Cardiac muscle cell (in vitro differentiated cells and primary cell): ENCODE measurements around the gene OR5D13. TPM values are rescaled to one million over a fixed set of nuclear protein-coding genes. Genes with fewer than 3 reads are reported as not detected.

Source experiments
- DNase-seq, 2 donors: peaks; one replicate each; pipeline versions ENCODE4 v3.0.0 to v3.0.0-alpha.2; 2010 to 2017; ENCODE audit warnings: low read depth in 1 of 2, low spot score in 1 of 2
- H3K27ac ChIP-seq: fragments of 200-600 bp; sonication (generic); 2 replicates; pipeline ENCODE4 v1.5.1; 2016
- H3K27me3 ChIP-seq: fragments of 200-600 bp; sonication (generic); 2 replicates; pipeline ENCODE4 v1.6.0; 2016; ENCODE audit warnings: control low read depth
- H3K36me3 ChIP-seq: fragments of 200-600 bp; sonication (generic); 2 replicates; pipeline ENCODE4 v1.5.1; 2016; ENCODE audit warnings: control low read depth
- H3K4me1 ChIP-seq: fragments of 200-600 bp; sonication (generic); 2 replicates; pipeline ENCODE4 v1.8.1; 2017; ENCODE audit warnings: low read depth, mild to moderate bottlenecking, mixed run types
- H3K4me3 ChIP-seq: fragments of 200-600 bp; sonication (generic); 2 replicates; pipeline ENCODE4 v1.5.1; 2016; ENCODE audit warnings: mild to moderate bottlenecking
- H3K9me3 ChIP-seq: fragments of 200-600 bp; sonication (generic); 2 replicates; pipeline ENCODE4 v1.5.1; 2017; ENCODE audit warnings: low read depth, mild to moderate bottlenecking, control low read depth
- polyA plus RNA-seq: library from polyadenylated mRNA; unstranded; fragments of >200 nt; fragmentation: Nextera tagmentation; extraction: Ambion mirVana; gene quantifications from 2 replicates; pipeline ENCODE4 v1.2.1, GENCODE V29; 2016
- total RNA-seq: library from RNA; depleted of rRNA; stranded (reverse); fragments of >200 nt; gene quantifications from 2 replicates; pipeline ENCODE4 v1.2.3, GENCODE V29; 2016
- TF ChIP-seq, protein P1 (sequence below): IDR thresholded peaks from 2 replicates; pipeline ENCODE4 v1.5.1; 2012; ENCODE audit warnings: low read depth, mild to moderate bottlenecking, low read length

OR5D13 gene
- total and polyA plus RNA-seq, 2 experiments from 2014 or later: not detected

DNA sequence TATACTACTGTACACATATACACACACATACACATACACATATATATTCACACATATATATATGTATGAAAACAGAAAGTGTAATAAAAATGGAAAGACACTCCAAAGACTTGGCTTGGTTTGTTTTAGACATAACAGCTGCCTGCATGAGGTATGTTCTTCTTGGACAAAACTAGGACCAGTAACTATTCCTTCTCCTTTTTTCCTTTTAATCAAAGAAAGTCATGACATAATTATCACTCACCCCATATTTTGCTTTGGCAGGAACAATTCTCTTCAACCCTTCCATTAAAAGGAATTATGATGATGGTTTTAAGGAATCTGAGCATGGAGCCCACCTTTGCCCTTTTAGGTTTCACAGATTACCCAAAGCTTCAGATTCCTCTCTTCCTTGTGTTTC is 22.0 kb downstream of the OR5D13 start, which contains the start of gene OR5D14:
Gene OR5D14, plus strand, starts transcription at position 301 of the 400 bp plus-strand sequence. Its CDS starts 0 bp downstream, at position 301.
- Histone ChIP-seq H3K4me1 (no peaks in the 10 kb centered on the region), H3K9me3 (peaks cover 7% of the 10 kb centered on the region), H3K36me3 (no peaks in the 10 kb centered on the region), H3K4me3 (no peak within 1 kb of the TSS), H3K27ac (no peak within 1 kb of the TSS), H3K27me3 (no peaks in the 10 kb centered on the region)
- DNase-seq: no peak
- TF ChIP-seq, protein P1, sequence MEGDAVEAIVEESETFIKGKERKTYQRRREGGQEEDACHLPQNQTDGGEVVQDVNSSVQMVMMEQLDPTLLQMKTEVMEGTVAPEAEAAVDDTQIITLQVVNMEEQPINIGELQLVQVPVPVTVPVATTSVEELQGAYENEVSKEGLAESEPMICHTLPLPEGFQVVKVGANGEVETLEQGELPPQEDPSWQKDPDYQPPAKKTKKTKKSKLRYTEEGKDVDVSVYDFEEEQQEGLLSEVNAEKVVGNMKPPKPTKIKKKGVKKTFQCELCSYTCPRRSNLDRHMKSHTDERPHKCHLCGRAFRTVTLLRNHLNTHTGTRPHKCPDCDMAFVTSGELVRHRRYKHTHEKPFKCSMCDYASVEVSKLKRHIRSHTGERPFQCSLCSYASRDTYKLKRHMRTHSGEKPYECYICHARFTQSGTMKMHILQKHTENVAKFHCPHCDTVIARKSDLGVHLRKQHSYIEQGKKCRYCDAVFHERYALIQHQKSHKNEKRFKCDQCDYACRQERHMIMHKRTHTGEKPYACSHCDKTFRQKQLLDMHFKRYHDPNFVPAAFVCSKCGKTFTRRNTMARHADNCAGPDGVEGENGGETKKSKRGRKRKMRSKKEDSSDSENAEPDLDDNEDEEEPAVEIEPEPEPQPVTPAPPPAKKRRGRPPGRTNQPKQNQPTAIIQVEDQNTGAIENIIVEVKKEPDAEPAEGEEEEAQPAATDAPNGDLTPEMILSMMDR: no peak

DNA sequence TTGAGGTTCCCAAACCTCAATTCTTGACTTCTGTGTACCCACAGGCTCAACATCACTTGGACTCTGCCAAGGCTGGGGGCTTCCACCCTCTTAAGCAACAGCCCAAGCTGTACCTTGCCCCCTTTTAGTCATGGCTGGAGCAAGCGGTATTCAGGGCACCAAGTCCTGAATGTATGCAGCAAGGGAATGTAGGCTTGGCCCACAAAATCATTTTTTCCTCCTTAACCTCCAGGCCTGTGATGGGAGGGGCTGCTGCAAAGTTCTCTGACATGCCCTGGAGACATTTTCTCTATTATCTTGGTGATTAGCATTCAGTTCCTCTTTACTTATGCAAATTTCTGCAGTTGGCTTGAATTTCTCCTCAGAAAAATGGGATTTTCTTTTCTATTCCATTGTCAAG is 33.0 kb downstream of the OR5D13 start:
- H3K9me3 ChIP-seq: no peaks in the 10 kb centered on the region
- no peaks in the 10 kb centered on the region for H3K4me1 ChIP-seq
- H3K27me3 ChIP-seq: no peaks in the 10 kb centered on the region
- DNase-seq: no peak
- H3K4me3 ChIP-seq: no peak overlapping the region
- H3K36me3 ChIP-seq: no peaks in the 10 kb centered on the region
- H3K27ac ChIP-seq: no peak overlapping the region
- TF ChIP-seq, protein P1: no peak

DNA sequence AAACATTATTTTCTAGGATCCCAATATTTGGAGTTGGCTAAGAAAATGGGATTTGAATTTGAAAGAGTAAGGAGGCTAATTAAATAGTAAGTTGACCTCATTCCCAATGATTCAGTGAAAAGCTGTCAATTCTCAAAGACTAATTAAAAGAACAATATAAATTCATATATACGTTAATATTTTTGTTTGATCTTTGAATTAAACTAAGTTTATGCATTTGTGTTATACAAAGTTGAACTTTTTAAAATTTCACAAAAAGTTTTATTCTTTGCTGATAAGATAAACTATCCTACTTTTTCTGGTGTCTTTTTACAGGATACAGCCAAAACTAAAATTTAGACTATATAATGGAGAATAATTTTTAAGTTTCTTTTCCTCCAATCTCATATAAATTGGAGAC is 37.8 kb downstream of the OR5D13 start, which contains the start of gene OR5L1:
Gene OR5L1, plus strand, starts transcription at position 301 of the 400 bp plus-strand sequence. CDS start 100 bp downstream, outside the sequence.
- no peaks in the 10 kb centered on the region for H3K4me1 ChIP-seq
- no peak within 1 kb of the TSS for H3K4me3 ChIP-seq
- TF ChIP-seq, protein P1: no peak
- DNase-seq: no peak
- H3K9me3 ChIP-seq: no peaks in the 10 kb centered on the region
- no peaks in the 10 kb centered on the region for H3K27me3 ChIP-seq
- no peaks in the 10 kb centered on the region for H3K36me3 ChIP-seq
- H3K27ac ChIP-seq: no peak within 1 kb of the TSS

DNA sequence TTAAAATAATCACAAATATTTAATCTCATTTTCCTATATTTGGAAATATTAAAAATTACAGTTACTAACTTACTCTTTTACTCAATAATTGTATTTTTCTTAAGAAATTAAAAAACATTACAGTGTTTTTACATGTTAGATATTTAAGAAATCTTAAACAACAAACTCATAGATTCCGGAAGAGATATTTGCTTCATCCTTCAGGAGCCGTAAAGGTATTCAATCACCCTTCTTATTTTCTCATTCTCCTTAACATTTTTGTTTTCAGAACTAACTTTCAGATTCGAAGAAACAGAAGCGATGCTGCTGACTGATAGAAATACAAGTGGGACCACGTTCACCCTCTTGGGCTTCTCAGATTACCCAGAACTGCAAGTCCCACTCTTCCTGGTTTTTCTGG is 46.1 kb downstream of the OR5D13 start, which contains the start of gene OR5D18:
Gene OR5D18, plus strand, starts transcription at position 301 of the 400 bp plus-strand sequence. Its CDS starts 0 bp downstream, at position 301.
- Histone ChIP-seq H3K27me3 (no peaks in the 10 kb centered on the region), H3K9me3 (no peaks in the 10 kb centered on the region), H3K27ac (no peak within 1 kb of the TSS), H3K4me3 (no peak within 1 kb of the TSS), H3K4me1 (no peaks in the 10 kb centered on the region), H3K36me3 (no peaks in the 10 kb centered on the region)
- TF ChIP-seq, protein P1: no peak
- no peak for DNase-seq

Other genes with a start within 250 kb of the OR5D13 start
- not detected in 2 replicates for gene OR4C15, start 219.0 kb upstream of the OR5D13 start, total RNA-seq
- gene OR4C15, start 219.0 kb upstream of the OR5D13 start, polyA plus RNA-seq: not detected in 2 replicates
- gene OR4C16, start 201.3 kb upstream of the OR5D13 start, total RNA-seq: not detected in 2 replicates
- gene OR4C16, start 201.3 kb upstream of the OR5D13 start, polyA plus RNA-seq: not detected in 2 replicates
- not detected in 2 replicates for gene OR4C11, start 165.8 kb upstream of the OR5D13 start, total RNA-seq
- gene OR4C11, start 165.8 kb upstream of the OR5D13 start, polyA plus RNA-seq: not detected in 2 replicates
- not detected in 2 replicates for gene OR4P4, start 138.3 kb upstream of the OR5D13 start, total RNA-seq
- gene OR4P4, start 138.3 kb upstream of the OR5D13 start, polyA plus RNA-seq: not detected in 2 replicates
- gene OR4S2, start 125.1 kb upstream of the OR5D13 start, total RNA-seq: not detected in 2 replicates
- not detected in 2 replicates for gene OR4S2, start 125.1 kb upstream of the OR5D13 start, polyA plus RNA-seq
- gene OR4C6, start 111.2 kb upstream of the OR5D13 start, total RNA-seq: not detected in 2 replicates
- gene OR4C6, start 111.2 kb upstream of the OR5D13 start, polyA plus RNA-seq: not detected in 2 replicates
- gene OR5D14, start 22.1 kb downstream of the OR5D13 start, total RNA-seq: not detected in 2 replicates
- not detected in 2 replicates for gene OR5D14, start 22.1 kb downstream of the OR5D13 start, polyA plus RNA-seq
- gene OR5L1, start 37.9 kb downstream of the OR5D13 start, total RNA-seq: not detected in 2 replicates
- gene OR5L1, start 37.9 kb downstream of the OR5D13 start, polyA plus RNA-seq: not detected in 2 replicates
- gene OR5D18, start 46.2 kb downstream of the OR5D13 start, total RNA-seq: not detected in 2 replicates
- gene OR5D18, start 46.2 kb downstream of the OR5D13 start, polyA plus RNA-seq: not detected in 2 replicates
- gene OR5L2, start 53.8 kb downstream of the OR5D13 start, total RNA-seq: not detected in 2 replicates
- gene OR5L2, start 53.8 kb downstream of the OR5D13 start, polyA plus RNA-seq: not detected in 2 replicates
- not detected in 2 replicates for gene OR5D16, start 65.3 kb downstream of the OR5D13 start, total RNA-seq
- not detected in 2 replicates for gene OR5D16, start 65.3 kb downstream of the OR5D13 start, polyA plus RNA-seq
- gene TRIM51, start 109.9 kb downstream of the OR5D13 start, total RNA-seq: not detected in 2 replicates
- not detected in 2 replicates for gene TRIM51, start 109.9 kb downstream of the OR5D13 start, polyA plus RNA-seq
- gene OR5W2, start 141.1 kb downstream of the OR5D13 start, total RNA-seq: not detected in 2 replicates
- gene OR5W2, start 141.1 kb downstream of the OR5D13 start, polyA plus RNA-seq: not detected in 2 replicates
- not detected in 2 replicates for gene OR5I1, start 163.0 kb downstream of the OR5D13 start, total RNA-seq
- not detected in 2 replicates for gene OR5I1, start 163.0 kb downstream of the OR5D13 start, polyA plus RNA-seq
- gene OR10AG1, start 196.5 kb downstream of the OR5D13 start, total RNA-seq: not detected in 2 replicates
- not detected in 2 replicates for gene OR10AG1, start 196.5 kb downstream of the OR5D13 start, polyA plus RNA-seq
- not detected in 2 replicates for gene OR5F1, start 221.2 kb downstream of the OR5D13 start, total RNA-seq
- gene OR5F1, start 221.2 kb downstream of the OR5D13 start, polyA plus RNA-seq: not detected in 2 replicates